ENCODE measurements around the gene TMEM119.

Gene TMEM119

GRCh38 chr12:108582978-108583770, 14.7 kb downstream of the TMEM119 start:
- H3K4me3 ChIP-seq (ENCODE audit: low read depth, low read length): no peak overlapping the region
- TF ChIP-seq, protein P1, sequence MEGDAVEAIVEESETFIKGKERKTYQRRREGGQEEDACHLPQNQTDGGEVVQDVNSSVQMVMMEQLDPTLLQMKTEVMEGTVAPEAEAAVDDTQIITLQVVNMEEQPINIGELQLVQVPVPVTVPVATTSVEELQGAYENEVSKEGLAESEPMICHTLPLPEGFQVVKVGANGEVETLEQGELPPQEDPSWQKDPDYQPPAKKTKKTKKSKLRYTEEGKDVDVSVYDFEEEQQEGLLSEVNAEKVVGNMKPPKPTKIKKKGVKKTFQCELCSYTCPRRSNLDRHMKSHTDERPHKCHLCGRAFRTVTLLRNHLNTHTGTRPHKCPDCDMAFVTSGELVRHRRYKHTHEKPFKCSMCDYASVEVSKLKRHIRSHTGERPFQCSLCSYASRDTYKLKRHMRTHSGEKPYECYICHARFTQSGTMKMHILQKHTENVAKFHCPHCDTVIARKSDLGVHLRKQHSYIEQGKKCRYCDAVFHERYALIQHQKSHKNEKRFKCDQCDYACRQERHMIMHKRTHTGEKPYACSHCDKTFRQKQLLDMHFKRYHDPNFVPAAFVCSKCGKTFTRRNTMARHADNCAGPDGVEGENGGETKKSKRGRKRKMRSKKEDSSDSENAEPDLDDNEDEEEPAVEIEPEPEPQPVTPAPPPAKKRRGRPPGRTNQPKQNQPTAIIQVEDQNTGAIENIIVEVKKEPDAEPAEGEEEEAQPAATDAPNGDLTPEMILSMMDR (IDR thresholded peaks at IDR 0.05; ENCODE audit: low read depth, low read length): no peak
- DNase-seq (ENCODE audit: low read depth, low spot score): no peak
- in situ Hi-C loops (cut with HindIII; ENCODE audit: low sequenced_read_pairs): no loop called here

GRCh38 chr12:108582509-108582908, 15.4 kb downstream of the TMEM119 start:
- in situ Hi-C loops (cut with HindIII; ENCODE audit: low sequenced_read_pairs): no loop called here
- H3K4me3 ChIP-seq (ENCODE audit: low read depth, low read length): no peak overlapping the region
- no peak for DNase-seq (ENCODE audit: low read depth, low spot score)
- TF ChIP-seq, protein P1 (IDR thresholded peaks at IDR 0.05; ENCODE audit: low read depth, low read length): no peak

DNA sequence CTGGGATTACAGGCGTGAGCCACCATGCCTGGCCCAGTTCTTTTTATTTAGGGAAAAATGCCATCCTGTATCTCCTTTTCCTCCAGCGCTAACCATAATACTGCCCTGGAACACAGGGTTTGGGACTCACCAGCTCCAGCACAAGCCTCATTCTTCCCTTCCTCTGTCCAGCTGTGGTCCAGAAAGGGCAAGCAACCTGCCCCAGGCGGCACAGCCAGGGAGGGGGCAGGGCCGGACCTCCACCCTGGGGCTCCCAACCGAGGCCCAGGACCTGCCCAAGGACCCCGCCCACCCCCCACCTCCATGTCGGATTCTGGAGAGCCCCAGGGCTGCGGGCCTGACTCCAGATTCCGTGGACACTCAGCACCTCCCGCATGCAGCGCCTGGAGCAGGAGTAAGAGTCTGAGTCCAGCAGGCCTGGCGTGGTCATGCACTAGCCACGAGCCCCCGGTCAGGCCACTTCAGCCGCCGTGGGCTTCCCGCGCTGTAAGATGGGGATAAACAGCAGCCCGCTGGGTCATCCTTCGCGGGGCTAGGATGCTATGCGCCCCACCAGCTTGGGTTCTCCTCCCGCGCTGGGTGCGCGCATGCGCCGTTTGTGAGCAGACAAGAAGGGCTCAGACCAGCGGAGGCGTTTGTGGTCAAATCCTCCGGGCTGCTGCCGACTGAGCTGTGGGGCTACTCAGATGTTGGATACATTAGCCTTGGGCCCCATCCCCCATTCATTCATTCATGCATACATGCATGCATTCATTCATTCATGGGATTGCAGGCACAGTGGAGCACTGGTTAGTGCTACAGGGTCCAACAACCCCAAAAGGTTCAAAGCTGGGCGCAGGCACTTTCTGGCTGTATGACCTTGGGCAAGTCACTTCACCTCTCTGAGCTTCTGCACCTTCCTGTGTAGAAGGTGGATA, 16.3 kb downstream of the TMEM119 start:
- no peak overlapping the region for H3K4me3 ChIP-seq (ENCODE audit: low read depth, low read length)
- in situ Hi-C loops (cut with HindIII; ENCODE audit: low sequenced_read_pairs): no loop called here
- TF ChIP-seq, protein P1 (IDR thresholded peaks at IDR 0.05; ENCODE audit: low read depth, low read length): no peak
- no peak for DNase-seq (ENCODE audit: low read depth, low spot score)

DNA sequence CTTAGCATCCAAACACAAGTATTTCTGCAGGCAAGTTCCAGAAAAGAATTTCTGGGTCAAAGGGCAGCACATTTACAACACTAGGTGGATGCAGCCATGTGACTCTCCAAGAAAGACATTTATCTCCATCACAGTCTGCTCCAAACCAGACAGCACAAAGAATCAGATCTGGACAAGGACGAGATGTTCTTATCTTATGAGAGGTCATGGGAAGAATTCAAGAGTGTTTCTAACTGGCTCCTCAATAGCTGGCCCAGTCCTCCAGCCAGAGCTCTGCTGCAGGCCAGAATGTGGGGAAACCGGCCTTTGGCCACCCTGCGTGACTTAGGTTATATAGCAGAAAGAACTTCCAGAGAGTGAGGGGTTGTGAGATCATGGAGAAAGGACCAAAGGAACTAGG, 17.4 kb downstream of the TMEM119 start:
- in situ Hi-C loops (cut with HindIII; ENCODE audit: low sequenced_read_pairs): no loop called here
- no peak for DNase-seq (ENCODE audit: low read depth, low spot score)
- TF ChIP-seq, protein P1 (IDR thresholded peaks at IDR 0.05; ENCODE audit: low read depth, low read length): no peak
- H3K4me3 ChIP-seq (ENCODE audit: low read depth, low read length): no peak overlapping the region

DNA sequence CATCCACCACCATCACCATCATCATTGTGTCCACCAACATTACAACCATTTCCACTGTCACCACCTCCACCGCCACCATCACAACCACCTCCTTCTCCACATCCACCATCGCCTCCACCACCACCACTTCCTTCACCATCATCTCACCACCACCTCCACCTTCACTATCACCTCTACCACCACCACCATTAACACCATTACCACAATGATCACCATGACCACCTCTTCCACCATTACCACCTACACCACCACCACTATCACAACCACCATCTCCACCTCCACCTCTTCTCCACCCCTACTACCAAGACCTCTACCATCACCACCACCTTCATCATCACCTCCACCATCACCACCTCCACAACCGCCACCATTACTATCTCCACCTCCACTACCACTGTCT, 19.1 kb downstream of the TMEM119 start:
- TF ChIP-seq, protein P1 (IDR thresholded peaks at IDR 0.05; ENCODE audit: low read depth, low read length): no peak
- in situ Hi-C loops (cut with HindIII; ENCODE audit: low sequenced_read_pairs): no loop called here
- no peak for DNase-seq (ENCODE audit: low read depth, low spot score)
- H3K4me3 ChIP-seq (ENCODE audit: low read depth, low read length): no peak overlapping the region

DNA sequence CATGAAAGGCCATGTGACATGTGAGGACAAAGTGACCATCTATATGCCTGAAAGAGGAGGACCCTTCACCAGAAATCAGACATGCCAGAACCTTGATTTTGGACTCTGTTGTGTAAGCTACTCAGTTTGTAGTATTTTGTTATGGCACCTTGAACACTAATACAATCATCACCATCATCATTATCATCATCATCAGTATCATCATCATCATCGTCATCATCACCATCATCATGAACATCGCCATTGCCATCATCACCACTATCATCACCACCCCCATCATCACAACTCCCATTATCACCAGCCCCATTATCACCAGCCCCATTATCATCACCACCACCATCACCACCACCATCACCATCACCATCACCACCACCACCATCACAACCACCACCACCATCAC, 19.6 kb downstream of the TMEM119 start:
- TF ChIP-seq, protein P1 (IDR thresholded peaks at IDR 0.05; ENCODE audit: low read depth, low read length): no peak
- in situ Hi-C loops (cut with HindIII; ENCODE audit: low sequenced_read_pairs): no loop called here
- no peak overlapping the region for H3K4me3 ChIP-seq (ENCODE audit: low read depth, low read length)
- no peak for DNase-seq (ENCODE audit: low read depth, low spot score)

All from astrocyte of the spinal cord (primary cell).